MM.1S (cell line): Measurements from ENCODE around the gene FCRL5.

Source experiments
- DNase-seq: peaks from one replicate; pipeline ENCODE4 v3.0.0-alpha.2; 2015
- H2AFZ ChIP-seq: fragments of 300-600 bp; sonication (generic); 2 replicates; pipeline ENCODE4 v1.6.0; 2016; ENCODE audit warnings: antibody characterized with exemption, low read length
- H3F3A ChIP-seq: fragments of 300-600 bp; sonication (generic); 2 replicates; pipeline ENCODE4 v1.6.1; 2016; ENCODE audit warnings: mild to moderate bottlenecking, antibody characterized with exemption, low read length, moderate library complexity, mixed read lengths; ENCODE audit not compliant: insufficient read depth
- H3K27ac ChIP-seq: fragments of 300-600 bp; sonication (generic); 2 replicates; pipeline ENCODE4 v1.5.1; 2016; ENCODE audit warnings: mild to moderate bottlenecking, low read length
- H3K27me3 ChIP-seq: fragments of 300-600 bp; sonication (generic); replicated peaks from 2 replicates; pipeline ENCODE4 v1.6.0; 2016; ENCODE audit warnings: low read length; ENCODE audit not compliant: insufficient read depth
- H3K36me3 ChIP-seq: fragments of 300-600 bp; sonication (generic); replicated peaks from 2 replicates; pipeline ENCODE4 v1.6.1; 2016; ENCODE audit warnings: mild to moderate bottlenecking, low read length, mixed read lengths; ENCODE audit not compliant: insufficient read depth
- H3K4me1 ChIP-seq: fragments of 300-600 bp; sonication (generic); 2 replicates; pipeline ENCODE4 v1.6.1; 2016; ENCODE audit warnings: low read length, mixed read lengths
- H3K4me2 ChIP-seq: fragments of 300-600 bp; sonication (generic); 2 replicates; pipeline ENCODE4 v1.6.0; 2016; ENCODE audit warnings: low read depth, low read length
- H3K4me3 ChIP-seq: fragments of 300-600 bp; sonication (generic); 2 replicates; pipeline ENCODE4 v1.5.1; 2016; ENCODE audit warnings: low read length, mixed read lengths
- H3K79me2 ChIP-seq: fragments of 300-600 bp; sonication (generic); 2 replicates; pipeline ENCODE4 v1.6.1; 2016; ENCODE audit warnings: mixed run types, low read length, mixed read lengths
- H3K9ac ChIP-seq: fragments of 300-600 bp; sonication (generic); 2 replicates; pipeline ENCODE4 v1.6.1; 2016; ENCODE audit warnings: low read length, mixed read lengths
- H3K9me2 ChIP-seq: fragments of 300-600 bp; sonication (generic); replicated peaks from 2 replicates; pipeline ENCODE4 v1.6.1; 2016; ENCODE audit warnings: mild to moderate bottlenecking, low read length, mixed read lengths; ENCODE audit not compliant: insufficient read depth
- H3K9me3 ChIP-seq: fragments of 300-600 bp; sonication (generic); replicated peaks from 2 replicates; pipeline ENCODE4 v1.6.1; 2016; ENCODE audit warnings: mild to moderate bottlenecking, low read length, mixed read lengths; ENCODE audit not compliant: insufficient read depth
- H4K20me1 ChIP-seq: fragments of 300-600 bp; sonication (generic); 2 replicates; pipeline ENCODE4 v1.6.1; 2016; ENCODE audit warnings: mild to moderate bottlenecking, low read length, moderate library complexity, mixed read lengths; ENCODE audit not compliant: insufficient read depth
- CTCF ChIP-seq: fragments of 300-600 bp; sonication (generic); IDR thresholded peaks from 2 replicates; pipeline ENCODE4 v1.5.1; 2016; ENCODE audit warnings: antibody characterized with exemption, low read length, mixed read lengths
- EZH2 ChIP-seq: fragments of 300-600 bp; sonication (generic); optimal IDR thresholded peaks from 2 replicates; pipeline ENCODE3; 2017; ENCODE audit warnings: low read depth, mild to moderate bottlenecking, antibody characterized with exemption, low read length, mixed read lengths
- EZH2phosphoT487 ChIP-seq: fragments of 300-600 bp; sonication (generic); IDR thresholded peaks from 2 replicates; pipeline ENCODE4 v1.6.1; 2018; ENCODE audit warnings: antibody characterized with exemption, low read length

Gene FCRL5

GRCh38 chr1:157504646-157505045, 47.7 kb downstream of the FCRL5 start:
- no peaks in the 10 kb centered on the region for H3K9me2 ChIP-seq
- DNase-seq = no peak
- H2AFZ ChIP-seq = no peak overlapping the region
- H3K79me2 ChIP-seq = no peaks in the 10 kb centered on the region
- H3K36me3 ChIP-seq = no peaks in the 10 kb centered on the region
- no peak overlapping the region for H3K4me3 ChIP-seq
- no peaks in the 10 kb centered on the region for H3K9me3 ChIP-seq
- no peaks in the 10 kb centered on the region for H4K20me1 ChIP-seq
- TF ChIP-seq EZH2phosphoT487 = no peak
- TF ChIP-seq CTCF = no peak
- TF ChIP-seq EZH2 = no peak
- no peaks in the 10 kb centered on the region; the same call in 1 of the 2 replicates for H3K27me3 ChIP-seq
- H3K9ac ChIP-seq = no peak overlapping the region
- H3F3A ChIP-seq = peaks cover 8% of the 10 kb centered on the region
- H3K4me2 ChIP-seq = peak overlapping the region; percentile 69; the same call in 1 of the 2 replicates
- no peak overlapping the region for H3K27ac ChIP-seq
- peaks cover 21% of the 10 kb centered on the region for H3K4me1 ChIP-seq

GRCh38 chr1:157499521-157499920, 52.8 kb downstream of the FCRL5 start:
- Histone ChIP-seq H3K4me1 (peaks cover 38% of the 10 kb centered on the region), H3K9me3 (no peaks in the 10 kb centered on the region), H3K9ac (no peak overlapping the region), H3K36me3 (no peaks in the 10 kb centered on the region), H3K9me2 (no peaks in the 10 kb centered on the region), H3K79me2 (no peaks in the 10 kb centered on the region), H3K4me3 (no peak overlapping the region), H3K4me2 (no peak overlapping the region), H3K27ac (no peak overlapping the region), H3F3A (peaks cover 27% of the 10 kb centered on the region), H4K20me1 (no peaks in the 10 kb centered on the region), H2AFZ (no peak overlapping the region), H3K27me3 (no peaks in the 10 kb centered on the region; the same call in 1 of the 2 replicates)
- no peak for DNase-seq
- no peak for TF ChIP-seq CTCF

DNA sequence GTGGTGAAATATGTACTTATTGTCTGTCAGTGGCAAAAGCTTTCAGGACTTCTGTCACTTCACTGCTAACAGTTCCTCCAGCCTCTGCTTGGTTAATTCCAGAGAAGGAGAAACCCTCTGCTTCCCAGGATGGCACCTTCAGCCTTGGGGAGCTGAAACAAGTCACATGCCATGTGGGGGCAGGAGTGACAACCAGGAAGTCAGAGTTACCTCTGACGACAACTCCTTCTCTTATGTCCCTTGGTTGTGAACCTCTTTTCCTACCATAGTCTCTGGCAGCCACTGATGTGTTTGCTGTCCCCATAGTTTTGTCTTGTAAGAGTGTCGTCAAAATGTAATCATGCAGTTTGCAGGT, 53.6 kb downstream of the FCRL5 start:
- Histone ChIP-seq H3K9me3 (no peaks in the 10 kb centered on the region), H3K9ac (no peak overlapping the region), H3K9me2 (no peaks in the 10 kb centered on the region), H3K27me3 (no peaks in the 10 kb centered on the region; the same call in 1 of the 2 replicates), H3K4me1 (peaks cover 42% of the 10 kb centered on the region), H4K20me1 (no peaks in the 10 kb centered on the region), H3K79me2 (no peaks in the 10 kb centered on the region), H3K27ac (no peak overlapping the region), H3F3A (peaks cover 27% of the 10 kb centered on the region), H3K4me3 (no peak overlapping the region), H3K4me2 (no peak overlapping the region), H2AFZ (no peak overlapping the region), H3K36me3 (no peaks in the 10 kb centered on the region)
- no peak for TF ChIP-seq EZH2phosphoT487
- no peak for TF ChIP-seq EZH2
- no peak for TF ChIP-seq CTCF
- DNase-seq = no peak
